WI38 (cell line): ENCODE results near the gene MKRN2OS.

Experiments
- H3K4me3 ChIP-seq: 2 replicates; pipeline ENCODE4 v1.5.1; 2011; ENCODE audit warnings: low read depth, mild to moderate bottlenecking, control low read depth, low read length
- TF ChIP-seq, protein P1 (sequence below): IDR thresholded peaks from 2 replicates; pipeline ENCODE4 v1.5.1; 2012; ENCODE audit warnings: low read depth, mild to moderate bottlenecking, control low read depth, low read length

MKRN2OS gene

GRCh38 chr3:12545473-12545791 is at the start of gene MKRN2OS:
MKRN2OS (minus strand) TSS chr3:12545499; CDS start chr3:12545464, 35 bp downstream.
- no peak within 1 kb of the TSS for H3K4me3 ChIP-seq

DNA sequence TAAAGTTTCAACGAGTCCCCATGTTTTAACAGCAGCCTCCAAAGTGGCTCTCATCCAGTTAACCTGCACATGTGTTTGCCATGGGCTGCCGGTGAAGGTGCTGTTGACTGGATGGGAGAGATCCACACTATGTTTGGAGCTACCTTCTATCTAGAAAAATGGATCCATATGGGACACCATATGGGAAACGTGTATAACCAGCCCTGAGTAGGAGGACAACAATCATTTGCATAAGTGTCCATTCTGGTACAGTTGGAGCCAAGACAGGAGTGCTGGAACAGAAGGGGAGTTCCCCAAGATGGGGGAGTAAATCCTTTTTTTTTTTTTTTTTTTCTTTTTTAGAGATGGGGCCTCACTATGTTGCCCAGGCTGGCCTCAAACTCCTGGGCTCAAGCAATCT is 48.2 kb upstream of the MKRN2OS start:
- H3K4me3 ChIP-seq = no peak overlapping the region
- TF ChIP-seq, protein P1, sequence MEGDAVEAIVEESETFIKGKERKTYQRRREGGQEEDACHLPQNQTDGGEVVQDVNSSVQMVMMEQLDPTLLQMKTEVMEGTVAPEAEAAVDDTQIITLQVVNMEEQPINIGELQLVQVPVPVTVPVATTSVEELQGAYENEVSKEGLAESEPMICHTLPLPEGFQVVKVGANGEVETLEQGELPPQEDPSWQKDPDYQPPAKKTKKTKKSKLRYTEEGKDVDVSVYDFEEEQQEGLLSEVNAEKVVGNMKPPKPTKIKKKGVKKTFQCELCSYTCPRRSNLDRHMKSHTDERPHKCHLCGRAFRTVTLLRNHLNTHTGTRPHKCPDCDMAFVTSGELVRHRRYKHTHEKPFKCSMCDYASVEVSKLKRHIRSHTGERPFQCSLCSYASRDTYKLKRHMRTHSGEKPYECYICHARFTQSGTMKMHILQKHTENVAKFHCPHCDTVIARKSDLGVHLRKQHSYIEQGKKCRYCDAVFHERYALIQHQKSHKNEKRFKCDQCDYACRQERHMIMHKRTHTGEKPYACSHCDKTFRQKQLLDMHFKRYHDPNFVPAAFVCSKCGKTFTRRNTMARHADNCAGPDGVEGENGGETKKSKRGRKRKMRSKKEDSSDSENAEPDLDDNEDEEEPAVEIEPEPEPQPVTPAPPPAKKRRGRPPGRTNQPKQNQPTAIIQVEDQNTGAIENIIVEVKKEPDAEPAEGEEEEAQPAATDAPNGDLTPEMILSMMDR = no peak

More at GRCh38 chr3:12545473-12545791, at the start of gene MKRN2OS:
- TF ChIP-seq, protein P1 = no peak

- TF ChIP-seq, protein P1 = no peak
Measured at GRCh38 chr3:12591997-12592715, 46.9 kb upstream of the MKRN2OS start.

DNA sequence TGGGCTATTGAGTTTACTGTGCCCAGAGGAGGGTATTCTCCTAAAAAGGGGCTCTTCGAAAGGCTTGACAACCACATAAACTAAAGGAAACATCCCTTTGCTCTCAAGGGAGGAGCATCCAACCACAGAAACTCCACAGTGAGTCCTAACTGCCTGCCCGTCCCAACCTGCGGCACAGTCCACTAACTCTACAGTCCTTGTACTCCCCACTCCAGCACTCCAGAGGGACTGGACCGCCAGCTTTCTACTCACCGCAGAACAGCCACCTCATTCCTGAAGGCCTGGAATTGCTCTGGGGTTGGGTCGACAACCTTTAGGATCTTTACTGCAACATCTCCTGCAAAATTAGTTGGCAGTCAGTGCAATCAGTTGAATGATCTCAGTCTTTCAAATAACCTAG is 46.2 kb upstream of the MKRN2OS start:
- H3K4me3 ChIP-seq = peak overlapping the region; percentile 13; the same call in 1 of the 2 replicates
- TF ChIP-seq, protein P1 = no peak

More at GRCh38 chr3:12591997-12592715, 46.9 kb upstream of the MKRN2OS start:
- H3K4me3 ChIP-seq = no peak overlapping the region

DNA sequence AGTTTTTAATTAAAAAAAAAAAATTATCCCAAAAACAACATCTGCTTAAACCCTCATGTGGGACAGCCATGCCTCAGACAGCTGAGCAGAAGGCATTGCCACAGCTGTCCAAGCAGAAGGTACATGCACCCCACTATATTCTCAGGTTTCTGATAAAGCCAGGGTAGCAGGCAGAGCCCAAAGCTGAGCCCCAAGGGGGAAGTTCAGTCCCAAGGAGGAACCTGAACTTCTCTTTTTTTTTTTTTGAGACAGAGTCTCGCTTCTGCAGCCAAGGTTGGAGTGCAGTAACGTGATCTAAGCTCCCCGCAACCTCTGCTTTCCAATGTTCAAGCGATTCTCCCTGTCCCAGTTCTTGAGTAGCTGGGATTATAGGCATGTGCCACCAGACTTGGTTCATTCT is 44.8 kb upstream of the MKRN2OS start:
- H3K4me3 ChIP-seq = no peak overlapping the region
- TF ChIP-seq, protein P1 = no peak

DNA sequence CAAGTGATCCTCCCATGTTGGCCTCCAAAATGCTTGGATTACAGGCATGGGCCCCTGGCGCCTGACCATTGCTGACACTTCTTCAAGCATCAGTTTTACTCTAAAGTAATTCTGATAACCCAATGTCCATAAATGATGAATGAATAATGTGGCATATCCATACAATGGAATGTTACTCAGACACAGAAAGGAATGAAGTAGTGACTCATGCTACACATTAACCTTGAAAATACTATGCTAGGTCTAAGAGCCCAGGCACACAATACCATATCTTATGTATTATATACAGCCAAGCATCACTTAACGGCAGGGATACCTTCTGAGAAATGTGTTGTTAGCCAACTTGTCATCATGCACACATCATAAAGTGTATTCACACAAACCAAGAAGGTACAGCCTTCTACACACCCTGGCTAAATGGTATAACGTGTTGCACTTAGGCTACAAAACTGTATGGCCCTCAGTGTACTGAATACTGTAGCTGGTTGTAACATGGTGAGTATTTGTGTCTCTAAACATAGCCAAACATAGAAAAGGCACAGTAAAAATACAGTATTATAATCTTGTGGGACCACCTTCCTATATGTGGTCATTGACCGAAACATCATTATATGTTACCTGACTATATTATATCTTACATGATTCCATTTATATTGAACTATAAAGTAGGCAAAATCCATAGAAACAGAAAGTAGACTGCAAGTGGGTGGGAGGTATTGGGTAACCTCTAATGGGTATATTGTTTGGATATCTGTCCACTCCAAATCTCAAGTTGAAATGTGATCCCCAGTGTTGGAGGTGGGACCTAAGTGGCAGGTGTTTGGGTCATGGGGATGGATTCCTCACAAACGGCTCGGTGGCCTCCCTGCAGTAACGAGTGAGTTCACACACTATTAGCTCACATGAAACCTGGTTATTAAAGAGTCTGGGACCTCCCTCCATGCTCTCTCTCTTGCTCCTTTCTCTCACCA is 43.0 kb upstream of the MKRN2OS start:
- TF ChIP-seq, protein P1 = no peak
- H3K4me3 ChIP-seq = no peak overlapping the region

GRCh38 chr3:12586403-12586802 is 41.1 kb upstream of the MKRN2OS start:
- TF ChIP-seq, protein P1 = no peak
- H3K4me3 ChIP-seq = no peak overlapping the region
